HepG2 (cell line): ENCODE data around the gene DCTN3. TPM values are rescaled to one million over a fixed set of nuclear protein-coding genes. Genes with fewer than 3 reads are reported as not detected.

Experiments used
- ATF7 ChIP-seq, 2 experiments: fragments of 450-650 bp in 1 of 2; sonication (generic) in 1 of 2; formaldehyde crosslinking in 1 of 2; IDR thresholded peaks; 2 replicates each; pipeline versions ENCODE4 v1.4.0 to v1.6.1; 2016 to 2020; ENCODE audit warnings: antibody characterized with exemption in 1 of 2, mild to moderate bottlenecking in 1 of 2, missing genetic modification reagents in 1 of 2
- CCDC6 ChIP-seq: sonication (generic); formaldehyde crosslinking; IDR thresholded peaks from 2 replicates; pipeline ENCODE4 v1.8.1; 2022; ENCODE audit warnings: mild to moderate bottlenecking, missing genetic modification reagents, moderate library complexity
- FLYWCH1 ChIP-seq: sonication (generic); formaldehyde crosslinking; IDR thresholded peaks from 2 replicates; pipeline ENCODE4 v1.8.1; 2023; ENCODE audit warnings: mild to moderate bottlenecking, missing genetic modification reagents
- FOSL2 ChIP-seq: sonication (generic); formaldehyde crosslinking; IDR thresholded peaks from 2 replicates; pipeline ENCODE4 v1.4.0; 2020; ENCODE audit warnings: missing genetic modification reagents
- KMT2B ChIP-seq: IDR thresholded peaks from 2 replicates; pipeline ENCODE4 v1.6.1; 2016; ENCODE audit warnings: missing genetic modification reagents, missing compliant biosample characterization
- LCORL ChIP-seq, 2 experiments: fragments of 450-650 bp in 1 of 2; sonication (generic) in 1 of 2; formaldehyde crosslinking in 1 of 2; IDR thresholded peaks; 2 replicates each; pipeline versions ENCODE4 v1.5.0 to v1.6.1; 2017 to 2020; ENCODE audit warnings: antibody characterized with exemption in 1 of 2, missing genetic modification reagents in 1 of 2
- MATR3 ChIP-seq: sonication (generic); formaldehyde crosslinking; IDR thresholded peaks from 2 replicates; pipeline ENCODE4 v1.4.0; 2020; ENCODE audit warnings: missing genetic modification reagents
- MED1 ChIP-seq: sonication (generic); formaldehyde crosslinking; IDR thresholded peaks from 2 replicates; pipeline ENCODE4 v1.4.0; 2020; ENCODE audit warnings: missing genetic modification reagents
- MED13 ChIP-seq: sonication (generic); formaldehyde crosslinking; IDR thresholded peaks from 2 replicates; pipeline ENCODE4 v1.5.0; 2020; ENCODE audit warnings: missing genetic modification reagents
- NKX3-1 ChIP-seq: sonication (generic); formaldehyde crosslinking; IDR thresholded peaks from 2 replicates; pipeline ENCODE4 v1.5.0; 2020; ENCODE audit warnings: missing genetic modification reagents
- REPIN1 ChIP-seq: sonication (generic); formaldehyde crosslinking; IDR thresholded peaks from 2 replicates; pipeline ENCODE4 v1.8.0; 2022; ENCODE audit warnings: missing genetic modification reagents, low read depth, mild to moderate bottlenecking, borderline replicate concordance
- SAFB2 ChIP-seq: sonication (generic); formaldehyde crosslinking; IDR thresholded peaks from 2 replicates; pipeline ENCODE4 v1.5.1; 2020; ENCODE audit warnings: missing genetic modification reagents, low read depth, mild to moderate bottlenecking, borderline replicate concordance
- ZFYVE20 ChIP-seq: sonication (generic); formaldehyde crosslinking; IDR thresholded peaks from 2 replicates; pipeline ENCODE4 v1.8.0; 2023; ENCODE audit warnings: low read depth, mild to moderate bottlenecking, moderate library complexity, missing genetic modification reagents, borderline replicate concordance
- ZKSCAN5 ChIP-seq: sonication (generic); formaldehyde crosslinking; IDR thresholded peaks from 2 replicates; pipeline ENCODE4 v1.5.1; 2020; ENCODE audit warnings: mild to moderate bottlenecking, missing genetic modification reagents
- ZMYM4 ChIP-seq: sonication (generic); formaldehyde crosslinking; IDR thresholded peaks from 2 replicates; pipeline ENCODE4 v1.8.1; 2023; ENCODE audit warnings: mild to moderate bottlenecking, missing genetic modification reagents
- ZNF570 ChIP-seq: sonication (generic); formaldehyde crosslinking; IDR thresholded peaks from 2 replicates; pipeline ENCODE4 v1.4.0; 2020; ENCODE audit warnings: mild to moderate bottlenecking, missing genetic modification reagents, borderline replicate concordance
- polyA plus RNA-seq, 8 experiments: library from polyadenylated mRNA; depleted of rRNA in 3 of 8; stranded (reverse) in 7 of 8; unstranded in 1 of 8; fragments of >200 nt; fragmentation: Illumina TruSeq in 4 of 8; extraction: Trizol in 4 of 8; gene quantifications; 2 replicates each; pipeline versions ENCODE4 v1.2.1 to v1.2.3, GENCODE V29; 2011 to 2016; ENCODE audit warnings: low read depth in 4 of 8, missing spikeins in 1 of 8, mixed read lengths in 1 of 8; ENCODE audit not compliant: insufficient read depth in 1 of 8
- total RNA-seq, 5 experiments: library from RNA; depleted of rRNA; stranded (reverse); fragments of >200 nt; fragmentation: Illumina TruSeq; extraction: Trizol; gene quantifications; 2 replicates each; pipeline ENCODE4 v1.2.3, GENCODE V29; 2016; ENCODE audit warnings: low read depth in 1 of 5
- TF ChIP-seq, protein P1 (sequence below): sonication (generic); formaldehyde crosslinking; IDR thresholded peaks from 2 replicates; pipeline ENCODE4 v1.8.1; 2022; ENCODE audit warnings: low read depth, mild to moderate bottlenecking, missing genetic modification reagents
- TF ChIP-seq, protein P2 (sequence below): IDR thresholded peaks from 2 replicates; pipeline ENCODE4 v1.6.1; 2012; ENCODE audit warnings: low read length, improper control_type of control experiment
- TF ChIP-seq, protein P3 (sequence below): conservative IDR thresholded peaks from 2 replicates; pipeline ENCODE4 v1.6.1; 2018; ENCODE audit warnings: missing genetic modification reagents
- TF ChIP-seq, protein P4 (sequence below): fragments of 450-650 bp; IDR thresholded peaks from 2 replicates; pipeline ENCODE4 v1.6.1; 2016

Gene DCTN3
- total and polyA plus RNA-seq, 2 of the 13 experiments (the other 11 are each of a cell fraction or from before 2014, with no cell fraction given): 27.4 to 34.5 TPM

DNA sequence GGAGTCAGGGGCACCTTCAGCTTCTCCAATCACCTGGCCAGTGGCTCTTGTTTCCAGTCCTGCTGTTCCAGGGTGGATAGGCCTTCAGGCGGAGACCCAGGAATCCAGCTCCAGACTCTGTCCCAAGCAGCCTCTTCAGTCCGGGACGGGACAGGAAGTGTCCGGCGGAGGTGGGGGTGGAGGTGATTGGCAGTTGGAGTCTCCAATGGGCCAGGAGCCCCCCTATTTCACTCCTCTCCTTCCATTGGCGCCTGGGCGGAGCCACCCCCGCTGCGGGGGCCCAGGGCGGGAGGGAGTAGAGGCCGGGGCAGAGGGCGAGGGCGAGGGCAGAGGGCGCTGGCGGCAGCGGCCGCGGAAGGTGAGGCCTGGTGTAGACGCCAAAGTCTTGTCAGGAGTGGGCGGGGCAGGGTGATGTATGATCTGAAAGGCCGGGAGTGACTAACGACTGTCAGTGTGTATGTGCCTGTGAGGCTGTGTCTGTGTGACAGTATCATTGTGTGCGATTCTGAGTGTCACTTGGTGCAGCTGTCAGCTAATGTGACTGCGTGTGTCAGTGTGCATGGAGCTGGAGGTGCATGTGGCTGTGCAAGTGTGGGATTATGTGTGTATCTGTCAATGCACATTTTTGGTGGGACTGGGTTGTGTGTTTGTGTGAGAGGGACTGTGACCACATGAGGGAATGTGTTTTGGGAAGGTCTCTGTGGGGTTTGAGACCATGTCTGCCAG is 31.7 kb upstream of the DCTN3 start, which contains the start of gene IL11RA (continued):
- TF ChIP-seq CCDC6 (0 out of 2 replicates have a peak, but pooled peaks have one; percentile 16), ZFYVE20 (CRISPR knock-in tag) (no peak), REPIN1 (CRISPR knock-in tag) (peak; percentile 65; the same call in 1 of the 2 replicates), ZKSCAN5 (CRISPR knock-in tag) (no peak), ZMYM4 (CRISPR knock-in tag) (peak; percentile 64), KMT2B (no peak), SAFB2 (CRISPR knock-in tag) (no peak; the same call in 1 of the 2 replicates), LCORL (IDR thresholded peaks at IDR 0.05) (no peak), LCORL (CRISPR knock-in tag; IDR thresholded peaks at IDR 0.05) (peak; percentile 85), NKX3-1 (no peak), MED13 (0 out of 2 replicates have a peak, but pooled peaks have one; percentile 36), MED1 (CRISPR knock-in tag) (peak; percentile 38; the same call in 1 of the 2 replicates), FOSL2 (CRISPR knock-in tag) (peak; percentile 66), MATR3 (CRISPR knock-in tag) (no peak), ATF7 (IDR thresholded peaks at IDR 0.05) (no peak), ATF7 (CRISPR knock-in tag; IDR thresholded peaks at IDR 0.05) (no peak; the same call in 1 of the 2 replicates), ZNF570 (CRISPR knock-in tag) (no peak), FLYWCH1 (CRISPR knock-in tag) (no peak)
- TF ChIP-seq, protein P1, sequence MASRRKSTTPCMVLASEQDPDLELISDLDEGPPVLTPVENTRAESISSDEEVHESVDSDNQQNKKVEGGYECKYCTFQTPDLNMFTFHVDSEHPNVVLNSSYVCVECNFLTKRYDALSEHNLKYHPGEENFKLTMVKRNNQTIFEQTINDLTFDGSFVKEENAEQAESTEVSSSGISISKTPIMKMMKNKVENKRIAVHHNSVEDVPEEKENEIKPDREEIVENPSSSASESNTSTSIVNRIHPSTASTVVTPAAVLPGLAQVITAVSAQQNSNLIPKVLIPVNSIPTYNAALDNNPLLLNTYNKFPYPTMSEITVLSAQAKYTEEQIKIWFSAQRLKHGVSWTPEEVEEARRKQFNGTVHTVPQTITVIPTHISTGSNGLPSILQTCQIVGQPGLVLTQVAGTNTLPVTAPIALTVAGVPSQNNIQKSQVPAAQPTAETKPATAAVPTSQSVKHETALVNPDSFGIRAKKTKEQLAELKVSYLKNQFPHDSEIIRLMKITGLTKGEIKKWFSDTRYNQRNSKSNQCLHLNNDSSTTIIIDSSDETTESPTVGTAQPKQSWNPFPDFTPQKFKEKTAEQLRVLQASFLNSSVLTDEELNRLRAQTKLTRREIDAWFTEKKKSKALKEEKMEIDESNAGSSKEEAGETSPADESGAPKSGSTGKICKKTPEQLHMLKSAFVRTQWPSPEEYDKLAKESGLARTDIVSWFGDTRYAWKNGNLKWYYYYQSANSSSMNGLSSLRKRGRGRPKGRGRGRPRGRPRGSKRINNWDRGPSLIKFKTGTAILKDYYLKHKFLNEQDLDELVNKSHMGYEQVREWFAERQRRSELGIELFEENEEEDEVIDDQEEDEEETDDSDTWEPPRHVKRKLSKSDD: no peak
- TF ChIP-seq, protein P2, sequence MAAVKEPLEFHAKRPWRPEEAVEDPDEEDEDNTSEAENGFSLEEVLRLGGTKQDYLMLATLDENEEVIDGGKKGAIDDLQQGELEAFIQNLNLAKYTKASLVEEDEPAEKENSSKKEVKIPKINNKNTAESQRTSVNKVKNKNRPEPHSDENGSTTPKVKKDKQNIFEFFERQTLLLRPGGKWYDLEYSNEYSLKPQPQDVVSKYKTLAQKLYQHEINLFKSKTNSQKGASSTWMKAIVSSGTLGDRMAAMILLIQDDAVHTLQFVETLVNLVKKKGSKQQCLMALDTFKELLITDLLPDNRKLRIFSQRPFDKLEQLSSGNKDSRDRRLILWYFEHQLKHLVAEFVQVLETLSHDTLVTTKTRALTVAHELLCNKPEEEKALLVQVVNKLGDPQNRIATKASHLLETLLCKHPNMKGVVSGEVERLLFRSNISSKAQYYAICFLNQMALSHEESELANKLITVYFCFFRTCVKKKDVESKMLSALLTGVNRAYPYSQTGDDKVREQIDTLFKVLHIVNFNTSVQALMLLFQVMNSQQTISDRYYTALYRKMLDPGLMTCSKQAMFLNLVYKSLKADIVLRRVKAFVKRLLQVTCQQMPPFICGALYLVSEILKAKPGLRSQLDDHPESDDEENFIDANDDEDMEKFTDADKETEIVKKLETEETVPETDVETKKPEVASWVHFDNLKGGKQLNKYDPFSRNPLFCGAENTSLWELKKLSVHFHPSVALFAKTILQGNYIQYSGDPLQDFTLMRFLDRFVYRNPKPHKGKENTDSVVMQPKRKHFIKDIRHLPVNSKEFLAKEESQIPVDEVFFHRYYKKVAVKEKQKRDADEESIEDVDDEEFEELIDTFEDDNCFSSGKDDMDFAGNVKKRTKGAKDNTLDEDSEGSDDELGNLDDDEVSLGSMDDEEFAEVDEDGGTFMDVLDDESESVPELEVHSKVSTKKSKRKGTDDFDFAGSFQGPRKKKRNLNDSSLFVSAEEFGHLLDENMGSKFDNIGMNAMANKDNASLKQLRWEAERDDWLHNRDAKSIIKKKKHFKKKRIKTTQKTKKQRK: no peak
- TF ChIP-seq, protein P3, sequence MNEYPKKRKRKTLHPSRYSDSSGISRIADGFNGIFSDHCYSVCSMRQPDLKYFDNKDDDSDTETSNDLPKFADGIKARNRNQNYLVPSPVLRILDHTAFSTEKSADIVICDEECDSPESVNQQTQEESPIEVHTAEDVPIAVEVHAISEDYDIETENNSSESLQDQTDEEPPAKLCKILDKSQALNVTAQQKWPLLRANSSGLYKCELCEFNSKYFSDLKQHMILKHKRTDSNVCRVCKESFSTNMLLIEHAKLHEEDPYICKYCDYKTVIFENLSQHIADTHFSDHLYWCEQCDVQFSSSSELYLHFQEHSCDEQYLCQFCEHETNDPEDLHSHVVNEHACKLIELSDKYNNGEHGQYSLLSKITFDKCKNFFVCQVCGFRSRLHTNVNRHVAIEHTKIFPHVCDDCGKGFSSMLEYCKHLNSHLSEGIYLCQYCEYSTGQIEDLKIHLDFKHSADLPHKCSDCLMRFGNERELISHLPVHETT (CRISPR knock-in tag): no peak; the same call in 1 of the 2 replicates
- TF ChIP-seq, protein P4, sequence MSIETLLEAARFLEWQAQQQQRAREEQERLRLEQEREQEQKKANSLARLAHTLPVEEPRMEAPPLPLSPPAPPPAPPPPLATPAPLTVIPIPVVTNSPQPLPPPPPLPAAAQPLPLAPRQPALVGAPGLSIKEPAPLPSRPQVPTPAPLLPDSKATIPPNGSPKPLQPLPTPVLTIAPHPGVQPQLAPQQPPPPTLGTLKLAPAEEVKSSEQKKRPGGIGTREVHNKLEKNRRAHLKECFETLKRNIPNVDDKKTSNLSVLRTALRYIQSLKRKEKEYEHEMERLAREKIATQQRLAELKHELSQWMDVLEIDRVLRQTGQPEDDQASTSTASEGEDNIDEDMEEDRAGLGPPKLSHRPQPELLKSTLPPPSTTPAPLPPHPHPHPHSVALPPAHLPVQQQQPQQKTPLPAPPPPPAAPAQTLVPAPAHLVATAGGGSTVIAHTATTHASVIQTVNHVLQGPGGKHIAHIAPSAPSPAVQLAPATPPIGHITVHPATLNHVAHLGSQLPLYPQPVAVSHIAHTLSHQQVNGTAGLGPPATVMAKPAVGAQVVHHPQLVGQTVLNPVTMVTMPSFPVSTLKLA: 0 out of 2 replicates have a peak, but pooled peaks have one; percentile 5
